GM21737 (cell line): ENCODE measurements around the gene SLC7A10.
"Not testable (repeated sequence)": the region's sequence is repeated elsewhere in the genome, so short reads cannot be mapped to it uniquely, and the experiment has no call there.

Source experiments
- ATAC-seq: cut with Tn5 transposase; IDR thresholded peaks from one replicate; pipeline ENCODE4 v1.9.1; 2021; ENCODE audit warnings: mild to moderate bottlenecking, moderate library complexity; ENCODE audit not compliant: unreplicated experiment

Gene SLC7A10

DNA sequence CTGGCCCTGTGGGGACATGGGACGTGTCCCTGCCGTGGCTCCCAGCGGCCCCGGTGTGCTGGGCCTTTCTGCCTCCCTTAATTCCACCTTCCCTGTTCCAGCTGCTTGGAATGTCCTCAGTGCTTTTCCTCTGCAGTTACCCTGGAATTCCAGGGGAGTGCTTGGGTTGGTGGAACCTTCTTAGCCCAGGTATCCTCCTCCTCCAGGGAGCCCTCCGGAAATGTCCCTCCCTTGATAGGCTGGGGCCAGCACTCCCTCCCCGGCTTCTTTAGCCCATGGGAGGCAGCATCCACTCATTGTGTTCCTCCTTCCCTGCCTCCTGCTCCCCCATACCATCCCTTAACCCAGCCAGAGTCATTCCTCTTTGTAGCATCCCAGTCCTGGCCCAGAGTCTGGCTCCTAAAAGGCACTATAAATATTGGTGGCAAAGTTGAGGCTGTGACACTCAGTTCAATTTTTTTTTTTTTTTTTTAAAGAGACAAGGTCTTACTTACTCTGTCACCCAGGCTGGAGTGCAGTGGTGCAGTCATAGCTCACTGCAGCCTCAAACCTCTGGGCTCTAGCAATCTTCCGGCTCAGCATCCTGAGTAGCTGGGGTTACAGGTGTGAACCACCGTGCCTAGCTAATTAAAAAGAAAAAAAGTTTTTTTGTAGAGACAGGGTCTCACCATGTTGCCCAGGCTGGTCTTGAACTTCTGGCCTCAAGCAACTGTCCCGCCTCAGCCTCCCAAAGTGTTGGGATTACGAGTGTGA is 13.7 kb upstream of the SLC7A10 start:
- ATAC-seq, result no peak

DNA sequence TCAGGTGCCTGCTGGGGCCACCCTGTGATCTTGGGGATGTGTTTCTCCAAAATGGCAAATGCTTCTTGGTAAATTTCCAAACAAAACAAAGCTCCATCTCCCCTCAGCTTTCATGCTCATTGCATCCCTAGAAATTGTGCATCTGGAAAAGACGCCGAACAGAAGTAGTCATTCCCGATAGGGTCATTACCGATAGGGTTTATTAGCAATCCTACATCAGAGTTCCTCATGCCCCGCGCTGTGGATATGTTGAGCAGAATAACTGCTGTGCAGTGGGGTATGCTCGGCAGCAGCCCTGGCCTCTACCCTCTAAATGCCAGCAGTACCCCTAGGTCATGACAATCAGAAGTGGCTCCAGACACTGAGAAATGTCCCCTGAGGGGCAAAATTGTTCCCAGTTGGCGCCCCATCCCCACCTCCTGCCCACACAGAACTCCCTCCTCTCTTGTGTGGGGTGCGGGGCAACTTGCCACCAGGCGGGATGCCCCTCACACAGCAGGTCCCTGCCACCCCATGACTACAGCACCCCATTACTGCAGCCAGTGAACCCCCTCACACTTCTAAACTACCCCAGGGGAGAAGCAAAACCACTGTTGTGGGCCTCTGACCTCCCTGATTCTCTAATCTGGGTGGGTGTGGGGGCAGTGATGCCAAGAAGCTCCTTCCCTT is 13.0 kb upstream of the SLC7A10 start:
- no peak for ATAC-seq

DNA sequence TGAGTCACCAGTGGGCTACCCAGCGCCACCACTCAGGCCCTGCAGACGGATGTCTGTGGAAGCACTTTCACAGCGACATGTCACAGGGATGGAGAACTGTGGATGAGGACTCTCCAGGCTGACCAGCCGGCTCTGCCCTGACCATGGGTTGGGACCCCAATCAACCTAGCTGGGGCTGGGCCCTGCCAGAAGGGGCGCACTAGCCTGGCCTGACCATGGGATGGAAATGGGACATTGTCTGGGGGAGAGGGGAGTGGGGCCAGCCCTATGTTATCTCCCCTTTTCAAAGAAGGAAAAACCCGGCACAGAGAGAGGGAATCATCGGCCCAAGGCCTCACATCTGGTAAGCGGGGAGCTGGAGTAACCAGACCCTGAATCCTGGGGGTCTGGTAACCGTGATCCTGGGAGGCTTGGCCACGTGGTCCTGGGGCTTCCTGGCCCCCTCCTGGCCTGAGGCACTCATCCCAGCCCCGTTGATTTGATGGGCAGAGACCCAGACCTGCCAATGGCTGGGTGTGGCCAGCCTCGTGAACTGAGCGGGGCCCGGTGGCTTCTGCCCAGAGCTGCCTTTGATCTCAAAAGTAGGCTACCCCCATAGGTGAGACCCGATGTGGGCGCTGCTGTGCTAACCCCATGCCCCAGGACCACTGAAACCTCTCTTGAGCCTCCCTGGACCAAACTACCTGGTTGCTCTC is 11.2 kb upstream of the SLC7A10 start:
- ATAC-seq, result no peak

DNA sequence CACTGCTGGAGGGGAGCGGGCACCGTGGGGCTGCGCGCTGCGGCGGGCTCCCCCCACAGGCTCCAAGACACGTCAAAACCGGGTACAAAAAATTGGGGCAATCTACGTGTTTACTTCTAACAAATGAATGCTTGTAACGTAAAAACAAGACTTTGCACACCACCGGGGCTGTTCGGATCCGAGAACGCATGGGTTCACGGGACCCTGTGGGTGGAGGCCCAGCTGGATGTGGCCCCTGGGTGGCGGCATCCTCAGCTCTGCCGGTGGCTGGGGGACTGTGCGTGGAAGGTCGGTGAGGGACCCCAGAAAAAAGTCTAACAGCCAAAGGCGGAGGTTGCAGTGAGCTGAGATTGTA is 10.3 kb upstream of the SLC7A10 start:
- ATAC-seq, result no peak

DNA sequence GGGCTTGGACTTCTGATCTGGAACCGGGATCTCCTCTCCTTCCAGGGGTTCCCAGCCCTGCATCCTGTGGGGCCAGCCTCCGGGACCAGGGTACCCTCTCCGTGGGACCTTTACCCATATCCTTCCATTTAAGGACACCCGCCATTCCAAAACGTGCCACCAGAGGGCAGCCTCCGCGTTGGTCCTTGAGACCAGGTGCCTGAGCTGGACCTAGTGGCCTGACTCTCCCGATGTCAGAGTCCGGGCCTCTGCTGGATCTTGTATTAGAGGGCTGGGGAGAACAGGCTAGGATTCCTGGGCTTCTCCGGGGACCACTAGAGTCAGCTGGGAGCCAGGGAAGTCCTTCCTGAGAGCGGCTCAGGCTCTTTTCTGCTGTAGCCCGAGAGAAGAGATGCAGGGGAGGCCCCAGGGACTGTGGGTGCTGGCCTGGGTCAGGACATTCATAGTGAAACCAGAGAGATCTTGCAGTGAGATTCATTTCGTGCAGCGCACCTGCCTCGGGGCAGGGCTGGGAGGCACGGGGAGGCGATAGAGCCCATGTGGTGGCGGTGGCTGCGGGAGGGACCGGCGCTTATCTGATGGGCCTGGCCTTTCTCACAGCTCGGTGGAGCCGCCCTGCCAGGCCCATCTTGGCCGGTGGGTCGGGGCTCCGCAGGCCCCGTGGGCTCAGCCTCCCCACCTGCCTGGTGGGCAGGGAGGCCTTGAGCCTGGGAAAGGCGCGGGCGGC is 9.8 kb upstream of the SLC7A10 start:
- peak; percentile 87 for ATAC-seq

DNA sequence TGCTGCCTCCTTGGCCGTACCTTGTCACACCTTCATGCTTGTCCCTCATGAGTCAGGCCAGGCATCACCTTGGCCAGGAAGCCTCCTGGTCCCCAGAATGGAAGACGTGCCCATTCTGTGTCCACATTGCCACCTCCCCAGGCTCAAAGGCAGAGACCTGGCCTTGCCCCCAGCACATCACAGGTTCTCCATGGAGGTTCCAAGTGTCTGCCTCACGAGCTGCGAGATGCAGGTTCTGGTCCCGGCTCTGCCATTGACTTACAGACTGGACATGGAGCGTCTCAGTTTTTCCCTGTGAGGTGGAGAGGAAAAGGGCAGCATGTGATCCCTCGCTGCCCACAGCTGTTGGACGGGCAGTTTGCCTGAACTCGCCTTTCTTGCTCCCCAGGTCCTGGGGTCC is 9.1 kb upstream of the SLC7A10 start:
- ATAC-seq, result no peak

DNA sequence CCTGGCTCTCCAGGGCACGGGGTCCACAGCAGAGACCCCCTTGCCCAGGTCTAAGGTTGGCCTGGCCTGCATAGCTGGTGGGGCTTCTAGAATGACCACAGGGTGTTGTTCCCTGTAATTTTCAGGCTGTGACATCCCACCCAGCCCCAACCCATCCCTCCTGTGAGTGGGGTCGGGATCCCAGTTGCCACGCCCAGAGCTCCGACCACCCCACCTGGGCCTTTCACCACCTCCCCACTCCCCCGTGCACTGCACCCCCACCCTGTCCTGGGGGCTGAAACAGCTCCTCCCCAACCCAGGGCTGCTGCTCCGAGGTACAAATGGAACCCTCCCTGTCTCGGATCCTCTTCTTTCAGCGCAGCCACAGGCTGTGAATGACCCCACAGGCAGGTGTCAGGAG is 8.4 kb upstream of the SLC7A10 start:
- ATAC-seq, result no peak

DNA sequence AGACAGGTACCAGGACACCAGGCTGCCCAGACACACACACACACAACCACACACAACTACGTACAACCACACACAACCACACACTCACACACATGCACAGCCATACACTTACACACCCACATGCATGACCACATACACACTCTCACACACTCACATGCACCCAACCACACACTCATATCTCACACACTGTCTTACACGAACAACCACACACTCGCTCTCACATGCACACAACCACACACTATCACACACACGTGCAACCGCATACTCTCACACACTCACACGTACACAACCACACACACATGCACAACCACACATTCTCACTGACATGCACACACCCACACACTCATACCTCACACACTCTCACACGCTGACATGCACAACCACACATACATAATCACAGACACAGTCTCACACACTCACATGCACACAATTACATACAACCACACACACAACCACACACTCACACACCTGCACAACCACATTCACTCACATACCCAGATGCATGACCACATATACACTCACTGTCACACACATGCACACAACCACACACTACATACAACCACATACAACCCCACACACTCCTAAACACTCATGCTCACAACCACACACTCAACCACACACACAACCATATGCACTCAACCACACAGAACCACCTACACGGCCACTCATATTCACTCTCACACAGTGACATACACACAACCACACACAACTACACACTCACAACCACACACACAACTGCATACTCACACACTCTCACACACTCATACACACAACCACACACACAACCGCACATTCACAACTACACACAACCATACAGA is 7.6 kb upstream of the SLC7A10 start:
- ATAC-seq, result no peak

DNA sequence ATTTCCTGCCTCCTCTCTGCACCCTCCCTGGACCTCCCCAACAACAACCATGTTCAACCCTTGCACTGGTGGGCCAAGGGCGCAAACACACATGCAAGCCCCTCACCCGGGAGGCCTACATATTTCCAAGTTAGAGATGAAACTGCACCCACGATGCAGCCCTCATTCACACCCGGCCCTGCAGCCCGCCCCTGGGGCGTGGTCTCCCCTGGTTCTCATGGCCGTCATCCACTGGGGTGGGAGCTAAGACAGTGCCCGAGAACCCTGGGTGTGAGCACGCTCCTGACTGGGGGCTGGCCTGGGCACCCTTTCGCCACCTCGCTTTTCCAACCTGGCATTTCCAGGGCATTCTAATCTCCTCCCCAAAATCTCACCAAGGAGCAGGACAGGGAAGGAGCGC is 7.0 kb upstream of the SLC7A10 start:
- ATAC-seq, result no peak

DNA sequence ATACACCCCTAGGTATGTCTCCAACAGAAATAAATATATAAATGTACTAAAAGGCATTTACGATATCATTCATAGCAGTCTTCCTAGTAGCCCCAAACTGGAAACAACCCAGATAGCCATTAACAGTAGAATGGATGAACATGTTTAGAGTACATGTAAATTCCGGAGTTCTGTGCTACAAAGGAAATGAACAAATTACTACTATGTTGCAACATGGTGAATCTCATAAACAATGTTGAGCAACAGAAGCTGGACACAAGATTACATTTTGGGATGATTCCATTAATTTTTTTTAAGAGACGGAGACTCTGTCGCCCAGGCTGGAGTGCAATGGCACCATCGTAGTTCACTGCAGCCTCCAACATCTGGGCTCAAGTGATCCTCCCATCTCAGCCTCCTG is 5.9 kb upstream of the SLC7A10 start:
- ATAC-seq, result no peak

DNA sequence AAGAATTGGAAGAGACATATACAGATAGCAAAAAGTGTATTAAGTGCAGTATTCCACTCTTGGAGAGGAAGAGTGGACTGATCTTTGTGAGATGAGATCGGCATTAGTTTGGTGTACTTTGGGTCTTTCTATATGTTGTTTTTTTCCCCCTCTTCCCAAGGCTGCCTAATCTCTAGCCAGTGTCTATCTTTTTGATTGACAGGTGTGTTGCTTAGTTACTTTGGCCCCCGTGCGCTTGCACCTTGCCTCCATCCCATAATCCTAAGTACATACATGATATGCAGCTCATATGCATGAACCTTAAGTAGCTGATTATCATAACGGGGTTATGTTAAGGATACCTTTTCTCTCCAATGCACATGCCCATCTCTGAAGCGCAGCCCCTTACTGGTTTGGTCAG is 4.3 kb upstream of the SLC7A10 start:
- ATAC-seq, result no peak

DNA sequence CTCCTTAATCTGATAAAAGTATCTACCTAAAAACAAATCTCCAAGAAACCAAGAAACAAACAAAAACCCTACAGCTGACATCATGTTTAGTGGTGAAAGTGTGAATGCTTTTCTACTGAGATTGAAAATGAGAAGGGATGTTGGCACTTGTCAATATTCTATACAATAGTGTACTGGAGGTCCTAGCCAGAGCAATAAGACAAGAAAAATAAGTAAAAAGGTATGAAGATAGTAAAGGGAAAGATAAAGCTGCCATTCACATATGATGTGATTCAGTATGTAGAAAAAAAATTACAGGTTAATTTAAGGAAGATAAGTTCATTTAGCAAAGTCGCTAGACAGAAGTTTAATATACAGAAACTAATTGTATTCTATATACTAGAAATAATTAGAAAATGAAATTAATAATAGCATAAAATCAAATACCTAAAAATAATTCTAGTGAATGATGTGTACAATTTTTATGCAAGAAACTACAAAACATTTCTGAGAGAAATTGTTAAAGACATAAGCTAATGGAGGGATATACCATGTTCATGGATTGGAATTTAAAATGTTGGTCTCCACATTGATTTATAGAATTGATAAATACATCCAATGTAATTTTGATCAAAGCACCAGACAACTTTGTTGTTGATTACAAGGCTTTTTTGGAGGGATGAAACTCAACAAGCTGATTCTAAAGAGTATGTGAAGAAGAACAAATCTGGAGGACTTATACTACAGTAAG is 2.4 kb upstream of the SLC7A10 start:
- no peak for ATAC-seq

DNA sequence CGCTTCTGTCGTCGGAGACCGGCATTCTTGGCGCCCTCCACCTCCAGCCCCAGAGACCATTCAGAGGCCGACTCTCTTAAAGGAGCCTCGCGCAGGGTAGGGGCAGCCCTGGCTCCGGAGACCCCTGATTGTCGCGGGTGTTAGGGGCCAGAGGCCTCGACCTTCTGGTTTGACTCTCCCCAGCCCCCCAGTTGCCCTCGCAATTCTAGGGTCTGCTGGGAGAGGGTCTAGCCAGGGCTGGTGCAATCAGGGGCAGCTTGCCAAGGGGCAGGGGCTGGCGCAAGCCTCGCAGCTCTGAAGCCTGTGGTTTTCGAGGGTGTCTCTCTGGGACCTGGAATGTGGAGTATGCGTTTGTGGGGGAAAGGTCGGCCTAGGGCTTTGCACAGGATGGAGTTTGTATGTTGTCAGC is 1.6 kb upstream of the SLC7A10 start:
- ATAC-seq, result no peak

DNA sequence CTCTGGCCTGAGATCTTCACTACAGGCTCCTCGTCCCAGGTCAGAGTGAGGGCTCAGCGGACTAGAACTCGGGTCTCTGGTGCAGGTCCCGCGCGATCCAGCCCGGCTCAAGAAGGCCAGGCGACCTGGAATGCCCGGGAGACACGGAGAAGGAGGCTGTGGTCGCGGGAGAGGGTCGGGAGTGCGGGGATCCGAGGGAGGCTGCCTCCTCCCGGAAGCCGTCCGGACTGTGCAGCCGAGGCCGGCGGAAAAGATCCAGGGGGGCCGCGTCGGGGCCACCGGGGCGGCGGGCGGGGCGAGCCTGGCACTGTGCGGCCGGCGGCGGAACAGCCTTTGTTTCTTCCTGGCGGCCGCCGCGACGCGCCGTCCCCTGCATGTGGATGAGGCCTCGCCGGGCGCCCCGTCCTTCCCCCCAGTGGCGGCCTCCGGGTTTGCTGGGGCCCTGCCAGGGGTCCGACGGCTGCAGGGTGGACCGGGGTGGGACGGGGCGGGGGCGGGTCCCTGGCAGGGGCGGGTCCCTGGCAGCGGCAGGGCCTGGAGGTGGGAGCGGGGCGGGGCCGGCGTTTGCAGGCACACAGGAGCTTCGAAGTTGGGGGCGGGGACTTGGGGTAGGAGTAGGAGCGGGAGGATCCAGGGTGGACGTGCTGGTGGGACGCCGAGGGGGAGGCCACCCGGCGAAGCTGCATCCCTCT is 1.0 kb upstream of the SLC7A10 start:
- no peak for ATAC-seq

DNA sequence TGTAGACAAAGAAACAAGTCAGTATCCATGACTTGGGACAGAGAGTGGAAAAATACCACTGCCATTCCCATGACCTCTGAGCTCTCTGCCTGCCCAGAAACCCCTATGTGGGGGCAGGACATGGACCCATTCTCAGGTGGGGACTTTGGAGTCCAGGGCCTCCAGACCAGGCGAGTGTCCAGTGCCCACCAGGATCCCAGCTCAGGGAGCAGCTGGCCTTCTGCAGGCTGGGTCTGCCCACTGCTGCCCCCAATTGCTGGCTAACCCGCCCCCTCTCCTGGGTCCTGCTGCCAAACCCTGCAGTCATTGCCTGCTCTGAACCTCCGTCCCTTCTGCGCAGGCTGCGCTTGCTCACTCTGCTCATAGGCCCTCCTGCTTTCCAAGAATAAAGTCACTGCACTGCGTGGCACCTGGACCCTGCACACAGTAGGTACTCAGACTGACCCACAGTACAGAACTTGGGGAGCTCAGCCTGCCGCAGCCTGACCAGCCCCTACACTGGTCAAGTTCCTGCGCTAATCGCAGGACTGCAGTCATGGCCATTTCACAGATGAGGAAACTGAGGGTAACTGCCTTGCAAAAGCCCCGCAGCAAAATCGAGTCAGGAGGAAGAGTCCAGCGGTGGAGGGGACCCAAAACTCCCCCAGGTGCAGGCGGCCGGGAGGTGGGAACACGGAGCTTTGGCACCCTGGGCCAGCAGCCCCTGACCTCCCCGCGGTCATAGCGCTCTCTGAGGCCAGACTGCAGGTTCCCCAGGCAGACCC is 774 bp downstream of the SLC7A10 start:
- no peak for ATAC-seq

DNA sequence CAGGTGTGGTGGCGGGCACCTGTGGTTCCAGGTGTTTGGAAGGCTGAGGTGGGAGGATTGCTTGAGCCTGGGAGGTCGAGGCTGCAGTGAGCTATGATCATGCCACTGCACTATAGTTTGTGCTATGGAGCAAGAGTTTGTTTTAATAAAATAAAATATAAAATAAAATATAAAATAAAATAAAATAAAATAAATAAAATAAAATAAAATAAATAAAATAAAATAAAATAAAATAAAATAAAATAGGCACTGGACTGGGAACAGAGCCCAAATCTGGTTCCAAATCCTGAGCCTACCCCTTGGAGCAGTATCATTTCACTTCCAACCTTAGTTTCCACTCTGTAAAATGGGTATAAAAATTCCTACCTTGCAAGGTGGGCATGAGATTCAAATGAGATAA is 3.4 kb downstream of the SLC7A10 start:
- not testable (repeated sequence) for ATAC-seq

DNA sequence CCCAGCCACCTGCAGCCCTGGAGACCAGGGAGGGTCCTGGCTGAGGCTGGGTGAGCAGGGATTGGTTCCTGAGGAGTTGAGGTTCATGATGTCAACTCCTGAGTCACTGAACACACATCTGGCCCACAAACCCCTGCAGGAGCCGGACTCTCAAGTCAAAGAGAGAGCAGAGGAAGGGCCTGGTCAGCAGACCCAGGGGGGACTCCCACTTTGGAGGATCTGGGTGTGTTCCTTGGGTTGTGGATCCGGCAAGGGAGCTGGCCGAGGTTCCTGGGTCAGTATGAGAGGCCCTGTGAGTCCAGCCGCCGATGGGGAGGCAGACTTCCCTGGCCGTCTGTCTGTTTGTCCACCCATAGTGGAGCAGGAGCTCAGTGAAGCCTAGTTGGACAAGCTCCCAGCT is 4.0 kb downstream of the SLC7A10 start:
- no peak for ATAC-seq

DNA sequence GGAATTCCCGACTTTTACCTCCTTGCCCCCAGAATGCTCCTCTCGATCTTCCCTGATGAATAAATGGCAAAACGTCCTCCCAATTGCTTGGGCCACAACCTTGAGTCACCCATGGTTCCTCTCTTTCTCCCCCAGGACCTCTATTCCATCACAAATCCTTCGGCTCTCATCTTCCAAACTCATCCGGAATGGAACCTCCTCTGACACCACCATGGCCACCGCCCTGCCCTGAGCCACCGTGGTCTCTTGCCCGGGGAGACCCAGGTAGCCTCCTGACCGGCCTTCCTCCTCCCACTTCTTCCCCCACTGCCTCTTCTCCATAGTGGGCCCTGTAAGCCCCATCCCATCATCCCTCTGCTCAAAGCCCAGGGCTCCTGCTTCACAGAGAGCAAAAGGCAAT is 4.9 kb downstream of the SLC7A10 start:
- ATAC-seq, result no peak

DNA sequence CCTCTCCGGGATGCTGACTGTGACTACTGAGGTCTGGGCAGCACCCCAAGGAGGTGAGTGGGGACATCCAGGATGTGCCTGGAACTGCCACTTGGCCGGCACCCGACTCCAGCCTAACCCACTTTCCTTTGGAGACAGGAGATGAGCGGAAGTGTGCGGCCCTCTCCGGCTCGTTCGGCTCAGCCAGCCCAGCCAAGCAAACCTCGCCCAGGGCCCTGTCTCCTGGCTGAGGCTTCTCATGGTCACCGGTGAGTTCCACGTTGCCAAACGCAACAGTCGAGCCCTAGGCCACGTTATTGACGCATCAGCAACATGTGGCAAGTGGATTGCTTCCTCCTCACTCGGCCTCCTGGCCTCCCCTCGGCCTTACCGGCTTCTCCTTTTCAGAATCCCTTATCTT is 5.5 kb downstream of the SLC7A10 start:
- no peak for ATAC-seq
